ENCODE results near the gene OR8D2. TPM values are rescaled to one million over a fixed set of nuclear protein-coding genes. Genes with fewer than 3 reads are reported as not detected.

OR8D2 gene, protein sequence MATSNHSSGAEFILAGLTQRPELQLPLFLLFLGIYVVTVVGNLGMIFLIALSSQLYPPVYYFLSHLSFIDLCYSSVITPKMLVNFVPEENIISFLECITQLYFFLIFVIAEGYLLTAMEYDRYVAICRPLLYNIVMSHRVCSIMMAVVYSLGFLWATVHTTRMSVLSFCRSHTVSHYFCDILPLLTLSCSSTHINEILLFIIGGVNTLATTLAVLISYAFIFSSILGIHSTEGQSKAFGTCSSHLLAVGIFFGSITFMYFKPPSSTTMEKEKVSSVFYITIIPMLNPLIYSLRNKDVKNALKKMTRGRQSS
- not detected for total RNA-seq

- POLR2A ChIA-PET = no interaction called here
- H3K4me1 Mint-ChIP-seq (ENCODE audit: low read depth) = no peaks in the 10 kb centered on the region
- CTCF ChIA-PET = no interaction called here
- H3K27ac Mint-ChIP-seq = no peak within 1 kb of the TSS
- intact Hi-C loops (cut with micrococcal nuclease) = no loop called here
- H3K4me3 Mint-ChIP-seq = no peak within 1 kb of the TSS
- H3K36me3 Mint-ChIP-seq = no peaks in the 10 kb centered on the region
- H3K9me3 Mint-ChIP-seq = no peaks in the 10 kb centered on the region
- no peak for DNase-seq
- H3K27me3 Mint-ChIP-seq = peaks cover 5% of the 10 kb centered on the region
Observed at GRCh38 chr11:124320097-124320496, at the start of gene OR8D2. OR8D2 (minus strand) TSS chr11:124320197; CDS start chr11:124320197, 0 bp downstream.

DNA sequence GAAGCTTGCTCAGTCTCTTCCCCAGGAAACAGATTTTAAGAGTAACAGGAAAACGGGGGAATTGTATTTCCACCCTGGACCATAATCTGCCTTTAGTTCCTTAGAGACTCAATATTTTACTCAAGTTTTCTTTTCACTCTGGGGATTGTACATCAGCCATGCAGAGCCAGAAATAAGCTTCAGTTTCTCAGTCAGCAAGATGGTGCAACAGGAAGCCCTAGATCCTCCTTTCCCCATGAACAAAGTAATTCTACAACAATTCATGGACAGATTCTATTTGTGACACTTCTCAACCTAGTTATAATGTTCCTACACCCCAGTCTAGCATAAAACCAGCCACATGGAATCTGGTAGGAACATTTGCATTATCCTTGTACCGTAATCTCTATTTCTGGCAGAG is 39.6 kb upstream of the OR8D2 start:
- Mint-ChIP-seq H3K4me1 (ENCODE audit: low read depth) (no peaks in the 10 kb centered on the region), H3K9me3 (no peaks in the 10 kb centered on the region), H3K36me3 (no peaks in the 10 kb centered on the region), H3K27me3 (peaks cover 5% of the 10 kb centered on the region), H3K27ac (no peak overlapping the region), H3K4me3 (no peak overlapping the region)
- no peak for DNase-seq
- CTCF ChIA-PET = interaction anchor here (0.8 kb wide), 1 partner anchor 43 kb away, joined by 6 read pairs; no protein-coding TSS in a partner anchor
- POLR2A ChIA-PET = no interaction called here
- intact Hi-C loops (cut with micrococcal nuclease) = no loop called here

- H3K4me3 Mint-ChIP-seq = no peak overlapping the region
- no peak overlapping the region for H3K27ac Mint-ChIP-seq
- H3K9me3 Mint-ChIP-seq = peaks cover 3% of the 10 kb centered on the region
- no peaks in the 10 kb centered on the region for H3K27me3 Mint-ChIP-seq
- ChIA-PET POLR2A (no interaction called here), CTCF (no interaction called here)
- no peaks in the 10 kb centered on the region for H3K36me3 Mint-ChIP-seq
- intact Hi-C loops (cut with micrococcal nuclease) = no loop called here
- H3K4me1 Mint-ChIP-seq (ENCODE audit: low read depth) = no peaks in the 10 kb centered on the region
- no peak for DNase-seq
Observed at GRCh38 chr11:124346311-124346955, 26.4 kb upstream of the OR8D2 start.

GRCh38 chr11:124344346-124344745 is 24.3 kb upstream of the OR8D2 start:
- intact Hi-C loops (cut with micrococcal nuclease) = no loop called here
- Mint-ChIP-seq H3K27me3 (no peaks in the 10 kb centered on the region), H3K4me1 (ENCODE audit: low read depth) (no peaks in the 10 kb centered on the region), H3K27ac (no peak overlapping the region), H3K36me3 (no peaks in the 10 kb centered on the region), H3K4me3 (no peak overlapping the region), H3K9me3 (peaks cover 2% of the 10 kb centered on the region)
- ChIA-PET POLR2A (no interaction called here), CTCF (no interaction called here)
- DNase-seq = no peak

GRCh38 chr11:124340142-124340447 is 20.1 kb upstream of the OR8D2 start:
- H3K27me3 Mint-ChIP-seq = no peaks in the 10 kb centered on the region
- no peaks in the 10 kb centered on the region for H3K4me1 Mint-ChIP-seq (ENCODE audit: low read depth)
- DNase-seq = no peak
- no peak overlapping the region for H3K4me3 Mint-ChIP-seq
- no peak overlapping the region for H3K27ac Mint-ChIP-seq
- ChIA-PET POLR2A (no interaction called here), CTCF (no interaction called here)
- H3K9me3 Mint-ChIP-seq = no peaks in the 10 kb centered on the region
- no peaks in the 10 kb centered on the region for H3K36me3 Mint-ChIP-seq
- intact Hi-C loops (cut with micrococcal nuclease) = no loop called here

- intact Hi-C loops (cut with micrococcal nuclease) = no loop called here
- Mint-ChIP-seq H3K27ac (no peak overlapping the region), H3K4me1 (ENCODE audit: low read depth) (no peaks in the 10 kb centered on the region), H3K27me3 (no peaks in the 10 kb centered on the region), H3K36me3 (no peaks in the 10 kb centered on the region), H3K9me3 (no peaks in the 10 kb centered on the region), H3K4me3 (no peak overlapping the region)
- POLR2A ChIA-PET = no interaction called here
- no peak for DNase-seq
- CTCF ChIA-PET = no interaction called here
Observed at GRCh38 chr11:124339396-124340141, 19.6 kb upstream of the OR8D2 start.

GRCh38 chr11:124331873-124332272 is 11.9 kb upstream of the OR8D2 start:
- Mint-ChIP-seq H3K9me3 (no peaks in the 10 kb centered on the region), H3K4me3 (no peak overlapping the region), H3K27me3 (peaks cover 6% of the 10 kb centered on the region), H3K27ac (no peak overlapping the region), H3K4me1 (ENCODE audit: low read depth) (no peaks in the 10 kb centered on the region), H3K36me3 (no peaks in the 10 kb centered on the region)
- no peak for DNase-seq
- intact Hi-C loops (cut with micrococcal nuclease) = no loop called here
- POLR2A ChIA-PET = no interaction called here
- CTCF ChIA-PET = no interaction called here

DNA sequence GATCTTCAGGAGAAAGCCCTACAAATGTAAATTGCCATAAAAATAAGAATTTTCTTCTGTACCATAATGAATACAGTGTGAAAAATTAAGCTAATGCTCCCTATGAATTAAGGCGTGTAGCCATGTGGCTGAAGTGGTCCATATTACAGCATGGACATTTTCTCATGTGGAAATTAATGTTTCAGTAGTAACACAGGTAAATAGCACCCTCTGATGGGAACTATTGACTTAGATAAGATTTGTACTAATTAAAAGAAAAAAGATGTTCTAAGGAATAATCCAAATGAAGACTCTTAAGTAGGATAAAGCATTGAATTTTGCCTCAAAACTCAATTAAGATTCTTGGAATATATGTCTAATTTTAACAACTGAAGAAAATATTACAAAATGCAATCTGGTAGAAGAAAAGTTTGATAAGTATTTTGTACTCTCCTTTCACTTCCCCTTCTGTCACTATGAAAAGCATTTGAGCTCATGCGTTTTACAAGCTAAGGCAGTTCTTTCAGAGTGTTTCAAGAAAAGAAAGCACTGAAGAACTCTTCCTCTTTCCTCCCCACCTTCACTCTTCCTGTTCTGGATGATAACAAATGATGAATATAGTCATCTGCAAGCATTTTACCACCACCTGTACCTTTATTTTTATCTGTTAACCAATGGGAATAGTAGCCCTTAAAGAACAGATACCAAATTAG is 9.9 kb upstream of the OR8D2 start:
- no peak overlapping the region for H3K27ac Mint-ChIP-seq
- no peak overlapping the region for H3K4me3 Mint-ChIP-seq
- intact Hi-C loops (cut with micrococcal nuclease) = no loop called here
- no peak for DNase-seq
- no peaks in the 10 kb centered on the region for H3K4me1 Mint-ChIP-seq (ENCODE audit: low read depth)
- ChIA-PET POLR2A (no interaction called here), CTCF (no interaction called here)
- no peaks in the 10 kb centered on the region for H3K9me3 Mint-ChIP-seq
- no peaks in the 10 kb centered on the region for H3K36me3 Mint-ChIP-seq
- peaks cover 6% of the 10 kb centered on the region for H3K27me3 Mint-ChIP-seq

- Mint-ChIP-seq H3K36me3 (no peaks in the 10 kb centered on the region), H3K27me3 (peaks cover 6% of the 10 kb centered on the region), H3K4me3 (no peak overlapping the region), H3K9me3 (no peaks in the 10 kb centered on the region), H3K4me1 (ENCODE audit: low read depth) (no peaks in the 10 kb centered on the region), H3K27ac (no peak overlapping the region)
- CTCF ChIA-PET = no interaction called here
- no peak for DNase-seq
- POLR2A ChIA-PET = no interaction called here
- intact Hi-C loops (cut with micrococcal nuclease) = no loop called here
Observed at GRCh38 chr11:124327775-124328174, 7.8 kb upstream of the OR8D2 start.

GRCh38 chr11:124322356-124322755 is 2.4 kb upstream of the OR8D2 start:
- CTCF ChIA-PET = no interaction called here
- intact Hi-C loops (cut with micrococcal nuclease) = no loop called here
- no peak overlapping the region for H3K27ac Mint-ChIP-seq

DNA sequence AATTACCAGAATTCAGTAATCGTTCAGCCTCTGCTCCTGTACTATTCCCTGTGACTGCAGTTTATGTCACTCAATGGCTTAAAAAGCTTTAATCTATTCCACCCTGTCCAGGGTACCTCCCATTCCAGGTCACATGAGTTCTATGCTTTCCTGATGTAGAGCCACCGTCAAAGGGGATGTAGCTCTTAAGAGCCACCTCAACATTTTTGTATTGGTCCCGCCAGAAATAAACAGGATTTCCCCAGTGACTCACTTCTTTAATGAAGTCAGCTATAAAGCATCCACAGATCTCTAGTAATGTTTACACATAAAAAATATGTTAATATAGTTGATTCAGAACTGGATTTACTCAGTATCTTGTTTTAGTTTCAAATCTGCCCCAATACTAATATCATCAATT is 4.9 kb downstream of the OR8D2 start:
- H3K4me1 Mint-ChIP-seq (ENCODE audit: low read depth) = no peaks in the 10 kb centered on the region
- H3K9me3 Mint-ChIP-seq = no peaks in the 10 kb centered on the region
- intact Hi-C loops (cut with micrococcal nuclease) = no loop called here
- ChIA-PET POLR2A (no interaction called here), CTCF (no interaction called here)
- no peaks in the 10 kb centered on the region for H3K27me3 Mint-ChIP-seq
- H3K27ac Mint-ChIP-seq = no peak overlapping the region
- no peak overlapping the region for H3K4me3 Mint-ChIP-seq
- H3K36me3 Mint-ChIP-seq = no peaks in the 10 kb centered on the region
- DNase-seq = no peak

More at GRCh38 chr11:124322356-124322755, 2.4 kb upstream of the OR8D2 start:
- H3K4me1 Mint-ChIP-seq (ENCODE audit: low read depth) = no peaks in the 10 kb centered on the region
- no peaks in the 10 kb centered on the region for H3K36me3 Mint-ChIP-seq
- no peak overlapping the region for H3K4me3 Mint-ChIP-seq
- peaks cover 5% of the 10 kb centered on the region for H3K27me3 Mint-ChIP-seq
- no peaks in the 10 kb centered on the region for H3K9me3 Mint-ChIP-seq
- DNase-seq = no peak
- POLR2A ChIA-PET = no interaction called here

DNA sequence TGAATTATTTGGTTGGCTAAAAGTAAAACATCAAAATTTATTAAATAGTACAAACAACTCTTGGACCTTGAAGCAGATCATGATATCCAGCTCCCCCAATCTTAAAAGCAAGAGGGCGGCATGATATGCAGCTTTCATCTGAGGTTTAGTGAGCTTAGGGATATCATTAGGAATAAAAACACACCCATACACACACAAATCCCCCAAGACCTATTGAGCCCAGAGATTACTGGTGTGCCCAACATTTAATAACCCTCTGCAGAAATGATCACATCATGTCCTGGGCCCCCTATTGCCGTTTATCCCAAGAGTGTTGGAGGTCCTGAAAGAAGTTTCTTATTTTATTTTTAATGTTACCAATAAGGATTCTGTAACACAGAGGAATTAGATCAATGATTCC is 6.1 kb downstream of the OR8D2 start, which contains the start of gene OR8D1:
TSS of gene OR8D1 (minus strand) at position 101 of the 400 bp plus-strand sequence. CDS start 3,183 bp downstream, outside the sequence.
- DNase-seq = no peak
- intact Hi-C loops (cut with micrococcal nuclease) = no loop called here
- ChIA-PET POLR2A (no interaction called here), CTCF (no interaction called here)
- Mint-ChIP-seq H3K4me1 (ENCODE audit: low read depth) (no peaks in the 10 kb centered on the region), H3K9me3 (no peaks in the 10 kb centered on the region), H3K4me3 (no peak within 1 kb of the TSS), H3K27ac (no peak within 1 kb of the TSS), H3K36me3 (no peaks in the 10 kb centered on the region), H3K27me3 (no peaks in the 10 kb centered on the region)

Measured in activated CD4-positive, alpha-beta memory T cell treated with anti-CD3 and anti-CD28 coated beads for 36 hours (primary cell).